Mesodermal cell (in vitro differentiated cells): ENCODE data around the gene RNF215.
A peak's percentile ranks its signal among the peaks of the same experiment; 100 is the strongest.

Experiments used
- H3K27ac ChIP-seq: 2 replicates; pipeline ENCODE4 v1.7.0; 2013; ENCODE audit warnings: mild to moderate bottlenecking, low read depth, low read length, moderate library complexity; ENCODE audit not compliant: severe bottlenecking
- H3K36me3 ChIP-seq: 2 replicates; pipeline ENCODE4 v1.7.1; 2013; ENCODE audit warnings: mild to moderate bottlenecking, low read length, moderate library complexity; ENCODE audit not compliant: control insufficient read depth, insufficient read depth
- H3K4me1 ChIP-seq: one replicate; pipeline ENCODE4 v1.7.1; 2013; ENCODE audit warnings: mild to moderate bottlenecking, low read length; ENCODE audit not compliant: insufficient read depth, control insufficient read depth, poor library complexity, severe bottlenecking
- H3K4me3 ChIP-seq: 2 replicates; pipeline ENCODE4 v1.7.0; 2013; ENCODE audit warnings: low read length, control low read depth, mild to moderate bottlenecking; ENCODE audit not compliant: insufficient read depth, poor library complexity, severe bottlenecking; ENCODE audit errors: extremely low read depth
- H3K9me3 ChIP-seq: 2 replicates; pipeline ENCODE4 v1.7.1; 2013; ENCODE audit warnings: mild to moderate bottlenecking, low read length, moderate library complexity; ENCODE audit not compliant: control insufficient read depth
- WGBS, 2 experiments: methylation state at CpG; one replicate each; pipeline ENCODE4 v1.1.5; 2013; ENCODE audit warnings: missing lambda C conversion rate in 2 of 2; ENCODE audit not compliant: insufficient coverage in 2 of 2; 5-methylcytosine and 5-hydroxymethylcytosine counted together

RNF215 gene

DNA sequence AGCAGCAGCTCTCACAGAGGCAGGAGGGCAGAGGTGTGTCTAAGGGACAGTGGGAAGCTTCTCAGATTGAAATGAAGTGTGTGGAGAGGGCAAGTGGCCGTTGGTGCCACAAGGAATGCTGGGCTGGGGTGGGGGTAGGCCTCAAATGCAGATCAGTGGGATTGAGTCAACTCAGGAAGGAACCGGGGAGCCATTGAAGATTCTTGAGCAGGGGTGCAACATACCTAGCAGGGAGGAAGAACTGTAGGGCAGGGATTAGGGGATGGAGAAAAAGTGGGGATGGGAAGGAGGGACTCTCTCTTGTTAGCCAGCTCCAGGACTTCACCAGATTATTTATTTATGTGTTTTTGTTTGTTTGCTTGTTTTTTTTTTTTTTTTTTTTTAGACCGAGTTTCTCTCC, 6.7 kb upstream of the RNF215 start:
- Histone ChIP-seq H3K4me1 (peaks cover 18% of the 10 kb centered on the region), H3K4me3 (no peak overlapping the region), H3K36me3 (no peaks in the 10 kb centered on the region), H3K9me3 (peaks cover 5% of the 10 kb centered on the region), H3K27ac (no peak overlapping the region)
- WGBS, 2 experiments: 75 to 100% methylated on average over 1 to 2 of the region's 3 CpGs

- Histone ChIP-seq H3K27ac (no peak overlapping the region), H3K36me3 (no peaks in the 10 kb centered on the region), H3K4me1 (peaks cover 15% of the 10 kb centered on the region), H3K9me3 (peaks cover 5% of the 10 kb centered on the region), H3K4me3 (no peak overlapping the region)
- 78 to 82% methylated on average over 6 to 7 of the region's 7 CpGs for WGBS, 2 experiments
These were observed 6.1 kb upstream of the RNF215 start for GRCh38 chr22:30393322-30393680.

DNA sequence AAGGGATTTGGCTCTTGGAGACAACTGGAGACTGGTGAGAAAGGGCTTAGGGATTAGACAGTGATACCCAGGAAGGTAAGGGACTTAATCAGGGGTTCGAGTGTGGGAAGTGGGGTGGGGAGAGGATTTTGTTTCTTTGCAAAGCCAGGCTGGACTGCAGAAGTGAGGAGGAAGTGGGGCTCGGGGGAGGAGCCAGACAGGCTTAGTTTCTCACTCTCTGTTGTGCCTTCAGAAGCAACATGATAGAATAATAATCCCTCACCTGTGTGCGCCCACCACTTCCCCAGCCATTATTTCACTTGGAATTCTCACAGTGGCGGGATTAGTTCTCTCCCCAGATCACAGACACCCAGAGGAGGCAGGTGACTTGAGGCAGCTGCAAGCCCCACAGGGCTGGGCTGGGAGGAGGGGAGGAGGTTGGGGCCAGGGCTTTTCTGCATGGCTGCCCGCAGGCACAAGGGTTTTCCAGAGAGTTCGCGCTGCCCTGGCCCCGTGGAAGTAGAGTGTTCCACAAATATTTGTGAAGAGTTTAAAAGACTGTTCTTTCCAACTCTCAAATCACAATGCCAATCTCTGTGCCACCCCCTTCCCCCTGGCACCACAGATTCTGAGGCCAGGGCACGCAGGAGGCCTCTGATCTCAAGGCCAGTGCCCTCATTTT, 5.6 kb upstream of the RNF215 start:
- H3K9me3 ChIP-seq: peaks cover 5% of the 10 kb centered on the region
- peaks cover 10% of the 10 kb centered on the region for H3K4me1 ChIP-seq
- 64 to 81% methylated on average over 2 to 3 of the region's 9 CpGs for WGBS, 2 experiments
- H3K27ac ChIP-seq: no peak overlapping the region
- no peak overlapping the region for H3K4me3 ChIP-seq
- H3K36me3 ChIP-seq: no peaks in the 10 kb centered on the region

GRCh38 chr22:30390974-30391691, 3.9 kb upstream of the RNF215 start:
- no peaks in the 10 kb centered on the region for H3K36me3 ChIP-seq
- H3K27ac ChIP-seq: no peak overlapping the region
- H3K9me3 ChIP-seq: peaks cover 5% of the 10 kb centered on the region
- peaks cover 11% of the 10 kb centered on the region for H3K4me1 ChIP-seq
- no peak overlapping the region for H3K4me3 ChIP-seq
- 70 to 85% methylated on average over 2 to 5 of the region's 5 CpGs for WGBS, 2 experiments

DNA sequence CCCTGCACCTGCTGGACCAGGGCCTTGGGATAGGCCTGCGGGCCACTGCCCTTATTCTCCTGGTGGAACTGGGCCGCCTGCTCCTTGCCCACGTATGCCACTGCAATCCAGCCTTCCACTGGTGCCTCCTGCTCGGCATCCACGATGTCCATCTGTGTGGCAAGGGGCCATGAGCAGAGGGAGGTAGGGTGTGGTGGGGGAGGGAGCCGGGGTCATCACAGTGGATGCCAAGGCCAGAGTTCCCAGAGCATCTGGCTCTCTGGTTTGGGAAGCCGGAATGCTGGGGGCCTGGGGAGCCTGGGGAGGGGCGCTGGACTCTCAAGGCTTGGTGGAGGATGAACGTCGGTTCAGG, 627 bp downstream of the RNF215 start:
- 27 to 28% methylated on average over 9 to 10 of the region's 10 CpGs for WGBS, 2 experiments

GRCh38 chr22:30385942-30386341, 1.3 kb downstream of the RNF215 start:
- Histone ChIP-seq H3K4me1 (peaks cover 3% of the 10 kb centered on the region), H3K9me3 (peaks cover 5% of the 10 kb centered on the region), H3K4me3 (no peak overlapping the region), H3K36me3 (peaks cover 20% of the 10 kb centered on the region), H3K27ac (no peak overlapping the region)
- WGBS, 2 experiments: 90 to 94% methylated on average over 6 to 7 of the region's 10 CpGs

More for the DNA sequence above, 627 bp downstream of the RNF215 start:
- Histone ChIP-seq H3K4me3 (peak overlapping the region; percentile 42), H3K9me3 (peaks cover 5% of the 10 kb centered on the region), H3K27ac (no peak overlapping the region), H3K36me3 (peaks cover 17% of the 10 kb centered on the region), H3K4me1 (peaks cover 3% of the 10 kb centered on the region)

- Histone ChIP-seq H3K27ac (no peak overlapping the region), H3K9me3 (no peaks in the 10 kb centered on the region), H3K36me3 (peaks cover 28% of the 10 kb centered on the region), H3K4me3 (no peak overlapping the region), H3K4me1 (peaks cover 3% of the 10 kb centered on the region)
- 68 to 89% methylated on average over 3 of the region's 3 CpGs for WGBS, 2 experiments
These were observed 4.2 kb downstream of the RNF215 start for GRCh38 chr22:30383061-30383460.

- Histone ChIP-seq H3K4me1 (peaks cover 3% of the 10 kb centered on the region), H3K9me3 (no peaks in the 10 kb centered on the region), H3K27ac (no peak overlapping the region), H3K4me3 (no peak overlapping the region), H3K36me3 (peaks cover 35% of the 10 kb centered on the region)
- WGBS, 2 experiments: 100% methylated on average over 2 to 5 of the region's 5 CpGs
These were observed 4.9 kb downstream of the RNF215 start for GRCh38 chr22:30382340-30382739.

GRCh38 chr22:30381264-30381663, 5.9 kb downstream of the RNF215 start:
- WGBS, 2 experiments: 92% methylated on average over 8 to 11 of the region's 12 CpGs

GRCh38 chr22:30380011-30380410, 7.2 kb downstream of the RNF215 start:
- H3K36me3 ChIP-seq: peaks cover 44% of the 10 kb centered on the region
- WGBS, 2 experiments: 96% methylated on average over 14 to 15 of the region's 20 CpGs
- no peak overlapping the region for H3K27ac ChIP-seq
- H3K4me3 ChIP-seq: no peak overlapping the region
- H3K9me3 ChIP-seq: no peaks in the 10 kb centered on the region
- no peaks in the 10 kb centered on the region for H3K4me1 ChIP-seq

More at GRCh38 chr22:30381264-30381663, 5.9 kb downstream of the RNF215 start:
- Histone ChIP-seq H3K9me3 (no peaks in the 10 kb centered on the region), H3K4me1 (no peaks in the 10 kb centered on the region), H3K36me3 (peaks cover 35% of the 10 kb centered on the region), H3K4me3 (no peak overlapping the region), H3K27ac (no peak overlapping the region)

DNA sequence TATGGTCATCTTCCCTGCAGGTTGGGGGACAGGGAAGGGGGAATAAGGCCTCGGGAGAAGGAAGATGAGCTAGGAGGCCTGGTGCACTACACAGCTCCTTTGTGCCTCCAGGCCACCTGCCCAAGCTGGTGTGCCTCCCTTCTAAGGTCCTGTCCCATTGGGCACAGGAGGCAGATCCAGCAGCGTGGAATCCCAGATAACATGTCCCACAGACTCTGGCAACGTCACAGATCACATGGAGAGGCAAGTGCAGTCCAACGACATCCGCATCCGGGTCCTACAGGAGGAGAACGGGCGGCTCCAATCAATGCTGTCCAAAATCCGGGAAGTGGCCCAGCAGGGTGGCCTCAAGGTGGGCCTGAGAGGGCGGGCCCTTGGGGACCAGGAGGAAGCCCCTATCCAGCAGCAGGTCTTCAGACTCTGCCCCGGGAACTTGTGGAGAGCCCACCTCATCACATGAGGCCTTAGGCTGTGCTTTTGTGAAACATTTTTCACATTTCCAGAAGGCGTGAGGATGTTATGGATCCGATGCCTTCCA, 11.8 kb downstream of the RNF215 start:
- no peak overlapping the region for H3K27ac ChIP-seq
- 94% methylated on average over 12 of the region's 13 CpGs for WGBS, 2 experiments
- no peaks in the 10 kb centered on the region for H3K9me3 ChIP-seq
- peaks cover 23% of the 10 kb centered on the region for H3K36me3 ChIP-seq
- peaks cover 2% of the 10 kb centered on the region for H3K4me1 ChIP-seq
- no peak overlapping the region for H3K4me3 ChIP-seq
